ENCODE results near the gene ITGA2B.
"Not testable (repeated sequence)": the region's sequence is repeated elsewhere in the genome, so short reads cannot be mapped to it uniquely, and the experiment has no call there.

Gene ITGA2B

GRCh38 chr17:44368391-44369243 lies 20.8 kb downstream of the ITGA2B start:
- not testable (repeated sequence) for DNase-seq (ENCODE audit: low read depth in 2 of 2)

GRCh38 chr17:44367231-44367979 lies 22.0 kb downstream of the ITGA2B start:
- no peak for DNase-seq (ENCODE audit: low read depth in 2 of 2)

DNA sequence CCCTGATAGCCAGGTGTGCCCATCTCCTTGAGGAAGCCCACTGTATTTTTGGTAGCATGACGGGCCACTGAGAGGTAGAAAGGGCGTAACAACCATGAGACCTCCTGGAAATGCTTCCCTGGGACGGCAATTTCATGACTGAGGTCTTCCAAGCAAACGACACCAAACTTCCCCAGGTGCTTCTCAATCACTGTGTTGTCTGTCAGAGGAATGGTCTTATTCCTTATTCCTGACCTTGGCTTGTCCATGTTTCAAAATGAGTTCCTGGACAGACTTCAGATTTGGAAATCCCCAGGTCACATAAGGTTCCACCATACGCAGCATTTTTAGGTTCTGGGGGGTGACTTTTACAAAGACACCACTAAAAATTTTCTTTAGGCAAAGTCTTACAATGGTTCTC lies 24.4 kb downstream of the ITGA2B start:
- DNase-seq (ENCODE audit: low read depth in 2 of 2): not testable (repeated sequence)

GRCh38 chr17:44363613-44364159 lies 25.8 kb downstream of the ITGA2B start, which contains the start of gene FAM171A2:
TSS of gene FAM171A2 (minus strand) at chr17:44363853. CDS start at chr17:44363714, 139 bp downstream.
- DNase-seq (ENCODE audit: low read depth in 2 of 2): peak; percentile 51 to 57

- DNase-seq (ENCODE audit: low read depth in 2 of 2): no peak
These were observed 26.4 kb downstream of the ITGA2B start for GRCh38 chr17:44362949-44363612.

GRCh38 chr17:44362459-44362948 lies 26.9 kb downstream of the ITGA2B start:
- no peak for DNase-seq (ENCODE audit: low read depth in 2 of 2)

- no peak for DNase-seq (ENCODE audit: low read depth in 2 of 2)
These were observed 27.9 kb downstream of the ITGA2B start for GRCh38 chr17:44361292-44362260.

DNA sequence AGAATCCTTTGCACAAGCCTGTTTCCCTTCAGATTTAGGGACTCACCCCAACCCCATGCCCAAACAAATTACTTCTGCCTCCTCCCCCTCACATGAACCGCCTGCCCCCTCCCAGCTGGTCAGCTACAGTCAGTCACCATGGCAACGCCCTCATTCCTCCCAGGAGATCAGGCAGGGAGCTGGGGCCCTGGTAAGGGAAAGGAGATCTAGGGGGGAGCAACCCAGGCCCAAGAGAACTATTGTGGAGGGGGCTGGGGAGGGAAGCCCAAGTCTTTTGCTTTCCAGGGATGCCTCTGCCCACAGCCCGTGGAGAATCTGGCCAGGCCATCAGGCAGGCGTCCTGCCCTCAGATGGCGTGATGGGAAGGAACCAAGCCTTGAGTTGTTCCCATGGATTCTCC lies 28.6 kb downstream of the ITGA2B start:
- DNase-seq (ENCODE audit: low read depth in 2 of 2): no peak

DNA sequence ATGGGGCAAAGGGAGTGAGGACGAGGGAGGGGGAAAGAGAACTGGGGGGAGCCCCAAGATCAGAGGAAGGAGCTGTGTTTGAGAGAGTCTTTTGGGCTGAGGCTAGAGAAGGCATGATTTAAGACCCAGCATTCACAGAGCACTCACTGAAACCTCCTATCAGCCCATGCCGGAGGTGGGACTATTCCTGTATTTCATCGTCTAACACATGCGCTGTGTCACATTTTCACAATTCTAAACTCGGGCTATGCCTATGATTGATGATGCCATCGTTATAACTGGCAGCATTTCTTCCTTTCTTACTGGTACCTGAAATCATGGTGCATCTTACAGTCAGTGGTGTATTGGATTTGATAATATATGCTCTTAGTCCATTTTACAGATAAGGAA lies 29.3 kb downstream of the ITGA2B start:
- no peak for DNase-seq (ENCODE audit: low read depth in 2 of 2)

DNA sequence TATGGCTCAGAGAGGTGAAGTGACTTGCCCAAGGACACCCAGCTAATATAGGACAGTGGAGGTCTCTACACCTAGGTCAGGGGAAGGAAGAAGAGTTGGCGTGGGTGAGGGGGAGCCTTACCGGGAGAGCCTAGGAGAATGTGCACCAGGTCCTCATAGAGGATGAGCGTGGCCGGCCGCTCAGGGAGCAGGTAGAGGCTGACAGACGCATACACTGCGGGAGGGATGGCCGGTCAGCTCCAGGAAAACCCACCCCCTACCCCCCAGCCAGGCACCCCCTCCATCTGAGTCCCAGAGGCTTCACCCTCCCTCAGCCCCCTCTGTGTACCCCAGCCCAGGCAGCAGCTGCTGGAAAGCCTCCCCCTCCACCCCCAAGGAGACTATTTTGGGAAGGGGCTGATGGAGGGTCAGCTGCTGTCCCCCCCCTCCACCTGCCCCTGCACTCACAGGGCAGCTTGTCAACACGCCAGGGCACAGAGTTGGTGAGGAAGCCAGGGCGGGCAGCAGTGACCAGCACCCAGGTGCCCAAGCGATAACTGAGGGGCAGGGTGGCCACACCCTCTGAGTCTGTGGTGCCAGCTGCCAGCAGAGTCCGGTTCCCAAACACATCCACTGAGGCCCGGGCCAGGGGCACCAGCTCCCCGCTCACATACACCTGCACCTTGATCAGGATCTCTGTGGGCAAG lies 29.8 kb downstream of the ITGA2B start:
- DNase-seq (ENCODE audit: low read depth in 2 of 2): no peak

- DNase-seq (ENCODE audit: low read depth in 2 of 2): no peak
These were observed 30.4 kb downstream of the ITGA2B start for GRCh38 chr17:44359006-44359405.

GRCh38 chr17:44358066-44358465 lies 31.4 kb downstream of the ITGA2B start:
- no peak for DNase-seq (ENCODE audit: low read depth in 2 of 2)

DNA sequence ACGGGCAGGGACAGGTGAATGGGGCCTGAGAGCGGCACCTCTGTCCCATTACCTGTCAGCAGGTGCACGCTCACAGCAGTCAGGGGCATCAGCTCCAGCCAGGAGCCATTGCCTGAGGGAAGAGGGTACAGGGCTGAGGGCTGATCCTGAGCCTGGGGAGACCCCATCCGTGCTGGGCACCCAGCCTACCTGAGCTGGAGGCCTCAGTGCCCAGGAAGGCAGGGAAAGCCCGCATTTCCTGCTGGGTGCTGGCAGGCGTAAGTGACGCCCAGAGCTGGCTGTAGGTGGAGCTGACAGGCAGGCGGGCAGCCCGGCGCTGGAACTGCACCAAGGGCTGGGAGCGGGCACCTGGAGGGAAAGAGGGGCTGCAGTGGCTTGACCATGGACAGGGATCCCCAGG lies 33.2 kb downstream of the ITGA2B start:
- no peak for DNase-seq (ENCODE audit: low read depth in 2 of 2)

- no peak for DNase-seq (ENCODE audit: low read depth in 2 of 2)
These were observed 33.8 kb downstream of the ITGA2B start for GRCh38 chr17:44355642-44356099.

- peak; percentile 41 to 53 for DNase-seq (ENCODE audit: low read depth in 2 of 2)
These were observed 34.6 kb downstream of the ITGA2B start for GRCh38 chr17:44354582-44355561.

GRCh38 chr17:44353672-44354331 lies 35.6 kb downstream of the ITGA2B start:
- DNase-seq (ENCODE audit: low read depth in 2 of 2): no peak

DNA sequence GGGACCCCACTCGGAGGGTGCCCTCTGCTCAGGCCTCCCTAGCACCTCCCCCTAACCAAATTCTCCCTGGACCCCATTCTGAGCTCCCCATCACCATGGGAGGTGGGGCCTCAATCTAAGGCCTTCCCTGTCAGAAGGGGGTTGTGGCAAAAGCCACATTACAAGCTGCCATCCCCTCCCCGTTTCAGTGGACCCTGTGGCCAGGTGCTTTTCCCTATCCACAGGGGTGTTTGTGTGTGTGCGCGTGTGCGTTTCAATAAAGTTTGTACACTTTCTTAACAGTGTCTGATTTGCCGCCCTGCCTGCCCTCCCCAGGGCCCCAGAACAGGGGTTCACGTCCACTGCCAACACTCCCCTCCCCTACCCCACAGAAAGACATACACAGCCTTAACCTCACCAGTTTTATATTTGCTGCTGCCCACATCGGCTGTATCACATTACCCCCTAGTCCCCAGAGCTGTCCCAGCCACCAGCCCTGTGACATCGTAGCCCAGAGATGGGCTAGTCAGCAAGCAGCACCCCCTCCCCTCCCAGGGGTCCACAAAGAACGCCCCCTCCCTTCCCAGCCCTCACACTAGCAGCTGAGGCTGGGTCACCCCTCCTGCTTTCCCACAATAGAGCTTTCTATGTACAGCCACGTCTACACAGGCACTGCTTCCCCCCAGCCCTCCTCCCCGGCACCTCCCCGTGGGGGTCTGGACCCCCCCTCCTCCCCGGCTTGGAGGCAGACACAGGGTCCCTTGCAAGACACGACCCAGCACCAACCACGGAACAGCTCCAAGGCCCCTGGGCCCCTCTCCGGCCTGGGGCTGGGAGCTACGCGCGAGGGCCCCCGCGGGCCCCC lies 36.4 kb downstream of the ITGA2B start:
- DNase-seq (ENCODE audit: low read depth in 2 of 2): no peak
